Activated CD4-positive, alpha-beta memory T cell treated with anti-CD3 and anti-CD28 coated beads for 36 hours (primary cell): ENCODE measurements around the gene MON2. TPM values are rescaled to one million over a fixed set of nuclear protein-coding genes. Genes with fewer than 3 reads are reported as not detected.
"Not testable (repeated sequence)": the region's sequence is repeated elsewhere in the genome, so short reads cannot be mapped to it uniquely, and the experiment has no call there.

Experiments
- CTCF ChIA-PET: fragments of 350-600 bp; sonication (Branson Sonifier 250); formaldehyde crosslinking; loops from one replicate; lab custom pipeline; 2021; ENCODE audit warnings: antibody characterized with exemption, inconsistent platforms; lab: Charles Lee
- POLR2A ChIA-PET: fragments of 350-600 bp; sonication (Branson Sonifier 250); formaldehyde crosslinking; loops from one replicate; lab custom pipeline; 2021; ENCODE audit warnings: antibody characterized with exemption; lab: Charles Lee
- DNase-seq: peaks from one replicate; pipeline ENCODE4 v3.0.0-alpha.2; 2020
- H3K27ac Mint-ChIP-seq: one replicate; pipeline ENCODE4 v1.8.0; 2021; ENCODE audit warnings: mixed read lengths
- H3K27me3 Mint-ChIP-seq: one replicate; pipeline ENCODE4 v1.8.0; 2021; ENCODE audit warnings: mixed read lengths
- H3K36me3 Mint-ChIP-seq: one replicate; pipeline ENCODE4 v1.8.0; 2021; ENCODE audit warnings: mixed read lengths
- H3K4me1 Mint-ChIP-seq: one replicate; pipeline ENCODE4 v1.8.0; 2021; ENCODE audit warnings: low read depth, mixed read lengths
- H3K4me3 Mint-ChIP-seq: one replicate; pipeline ENCODE4 v1.8.0; 2021; ENCODE audit warnings: mild to moderate bottlenecking, mixed read lengths
- H3K9me3 Mint-ChIP-seq: one replicate; pipeline ENCODE4 v1.8.0; 2021; ENCODE audit warnings: mixed read lengths
- intact Hi-C: fragments of 100-400 bp; cut with micrococcal nuclease; formaldehyde crosslinking; loops from one replicate; pipeline ENCODE4 v1.15.1; 2023
- total RNA-seq, 2 experiments: library from RNA; stranded (reverse); gene quantifications; one replicate each; pipeline ENCODE4 v1.2.3, GENCODE V29; 2021

MON2 gene
- total RNA-seq: 10 to 100 TPM; 29.2 to 35.1 TPM

- intact Hi-C loops: loop anchor here (1.0 to 5.0 kb wide), 5 partner anchors 29 to 1935 kb away; partner anchors contain the start of genes USP15 and XPOT
- POLR2A ChIA-PET: interaction anchor here (0.8 to 1.3 kb wide), 4 partner anchors 18 to 174 kb away, joined by 3 to 14 read pairs (median 4); no protein-coding TSS in a partner anchor
- H3K36me3 Mint-ChIP-seq: peaks cover 7% of the 10 kb centered on the region
- CTCF ChIA-PET: interaction anchor here (0.8 to 4.5 kb wide), 3 partner anchors 30 to 207 kb away, joined by 4 to 34 read pairs (median 4); partner anchors contain the start of gene USP15
- H3K4me3 Mint-ChIP-seq: peak within 1 kb of the TSS; percentile 93
- peak within 1 kb of the TSS; percentile 88 for H3K27ac Mint-ChIP-seq
- H3K9me3 Mint-ChIP-seq: peaks cover 16% of the 10 kb centered on the region
- peaks cover 22% of the 10 kb centered on the region for H3K4me1 Mint-ChIP-seq
- no peaks in the 10 kb centered on the region for H3K27me3 Mint-ChIP-seq
- peak; percentile 90 for DNase-seq
These were observed at the start of gene MON2 for GRCh38 chr12:62466594-62467491. TSS of gene MON2 (plus strand) at chr12:62466826. CDS start at chr12:62467208, 382 bp downstream.

GRCh38 chr12:62426089-62426488, 40.5 kb upstream of the MON2 start:
- intact Hi-C loops: no loop called here
- H3K9me3 Mint-ChIP-seq: peaks cover 48% of the 10 kb centered on the region
- peaks cover 6% of the 10 kb centered on the region for H3K27me3 Mint-ChIP-seq
- CTCF ChIA-PET: interaction anchor here (2.3 kb wide), 1 partner anchor 12 kb away, joined by 8 read pairs; no protein-coding TSS in a partner anchor
- peaks cover 7% of the 10 kb centered on the region for H3K36me3 Mint-ChIP-seq
- no peaks in the 10 kb centered on the region for H3K4me1 Mint-ChIP-seq
- H3K27ac Mint-ChIP-seq: no peak overlapping the region
- POLR2A ChIA-PET: no interaction called here
- no peak for DNase-seq
- no peak overlapping the region for H3K4me3 Mint-ChIP-seq

- Mint-ChIP-seq H3K9me3 (peaks cover 21% of the 10 kb centered on the region), H3K27ac (no peak overlapping the region), H3K4me3 (no peak overlapping the region), H3K4me1 (peaks cover under 1% of the 10 kb centered on the region), H3K36me3 (peaks cover 4% of the 10 kb centered on the region), H3K27me3 (peaks cover 8% of the 10 kb centered on the region)
- intact Hi-C loops: no loop called here
- ChIA-PET CTCF (no interaction called here), POLR2A (no interaction called here)
- no peak for DNase-seq
These were observed 37.2 kb upstream of the MON2 start for GRCh38 chr12:62429457-62429856.

- H3K27ac Mint-ChIP-seq: no peak overlapping the region
- H3K27me3 Mint-ChIP-seq: peaks cover 17% of the 10 kb centered on the region
- CTCF ChIA-PET: interaction anchor here (0.7 to 5.3 kb wide), 12 partner anchors 10 to 379 kb away, joined by 3 to 158 read pairs (median 6); partner anchors contain the start of gene MON2
- H3K4me3 Mint-ChIP-seq: peak overlapping the region; percentile 72
- intact Hi-C loops: loop anchor here (5.0 to 10.0 kb wide), 5 partner anchors 148 to 633 kb away; partner anchors contain the start of gene USP15
- POLR2A ChIA-PET: interaction anchor here (1.8 kb wide), 1 partner anchor 169 kb away, joined by 4 read pairs; no protein-coding TSS in a partner anchor
- H3K4me1 Mint-ChIP-seq: peaks cover 9% of the 10 kb centered on the region
- H3K9me3 Mint-ChIP-seq: no peaks in the 10 kb centered on the region
- no peak for DNase-seq
- H3K36me3 Mint-ChIP-seq: no peaks in the 10 kb centered on the region
These were observed 31.9 kb upstream of the MON2 start for GRCh38 chr12:62434494-62435302.

GRCh38 chr12:62435303-62436163, 31.1 kb upstream of the MON2 start:
- Mint-ChIP-seq H3K4me1 (peaks cover 9% of the 10 kb centered on the region), H3K4me3 (peak overlapping the region; percentile 72), H3K27me3 (peaks cover 15% of the 10 kb centered on the region), H3K27ac (no peak overlapping the region), H3K36me3 (no peaks in the 10 kb centered on the region), H3K9me3 (no peaks in the 10 kb centered on the region)
- ChIA-PET CTCF (interaction anchor here (0.7 to 5.3 kb wide), 14 partner anchors 9 to 378 kb away, joined by 3 to 158 read pairs (median 4); partner anchors contain the start of gene MON2), POLR2A (interaction anchor here (1.8 kb wide), 1 partner anchor 168 kb away, joined by 4 read pairs; no protein-coding TSS in a partner anchor)
- DNase-seq: peak; percentile 57
- intact Hi-C loops: loop anchor here (5.0 to 10.0 kb wide), 5 partner anchors 147 to 632 kb away; partner anchors contain the start of gene USP15

- H3K27ac Mint-ChIP-seq: no peak overlapping the region
- intact Hi-C loops: loop anchor here (5.0 to 10.0 kb wide), 5 partner anchors 146 to 631 kb away; partner anchors contain the start of gene USP15
- peaks cover 11% of the 10 kb centered on the region for H3K27me3 Mint-ChIP-seq
- ChIA-PET CTCF (interaction anchor here (0.6 to 5.3 kb wide), 12 partner anchors 14 to 377 kb away, joined by 3 to 158 read pairs (median 6); partner anchors contain the start of gene MON2), POLR2A (interaction anchor here (1.8 kb wide), 1 partner anchor 168 kb away, joined by 4 read pairs; no protein-coding TSS in a partner anchor)
- no peaks in the 10 kb centered on the region for H3K36me3 Mint-ChIP-seq
- DNase-seq: no peak
- H3K4me1 Mint-ChIP-seq: peaks cover 9% of the 10 kb centered on the region
- H3K4me3 Mint-ChIP-seq: peak overlapping the region; percentile 72
- H3K9me3 Mint-ChIP-seq: peaks cover 5% of the 10 kb centered on the region
These were observed 30.5 kb upstream of the MON2 start for GRCh38 chr12:62436164-62436503.

- Mint-ChIP-seq H3K36me3 (peaks cover 2% of the 10 kb centered on the region), H3K27me3 (peaks cover 11% of the 10 kb centered on the region), H3K4me1 (peaks cover 9% of the 10 kb centered on the region), H3K4me3 (no peak overlapping the region), H3K9me3 (peaks cover 25% of the 10 kb centered on the region), H3K27ac (no peak overlapping the region)
- POLR2A ChIA-PET: no interaction called here
- DNase-seq: peak; percentile 53
- intact Hi-C loops: loop anchor here (1.0 to 10.0 kb wide), 8 partner anchors 28 to 629 kb away; partner anchors contain the start of genes MON2 and USP15
- CTCF ChIA-PET: interaction anchor here (0.6 to 5.3 kb wide), 43 partner anchors 9 to 391 kb away, joined by 3 to 158 read pairs (median 4); partner anchors contain the start of gene MON2
These were observed 28.4 kb upstream of the MON2 start for GRCh38 chr12:62438098-62438692.

GRCh38 chr12:62446754-62447452, 19.7 kb upstream of the MON2 start:
- no peak for DNase-seq
- intact Hi-C loops: no loop called here
- Mint-ChIP-seq H3K9me3 (peaks cover 29% of the 10 kb centered on the region), H3K27ac (no peak overlapping the region), H3K27me3 (peaks cover 1% of the 10 kb centered on the region), H3K4me3 (no peak overlapping the region), H3K4me1 (no peaks in the 10 kb centered on the region), H3K36me3 (peaks cover 2% of the 10 kb centered on the region)
- ChIA-PET CTCF (interaction anchor here (1.7 kb wide), 1 partner anchor 9 kb away, joined by 9 read pairs; no protein-coding TSS in a partner anchor), POLR2A (no interaction called here)

- POLR2A ChIA-PET: no interaction called here
These were observed 18.2 kb upstream of the MON2 start for GRCh38 chr12:62448436-62448835.

GRCh38 chr12:62455429-62455828, 11.2 kb upstream of the MON2 start:
- intact Hi-C loops, POLR2A ChIA-PET, H3K4me1 Mint-ChIP-seq, DNase-seq, H3K27ac Mint-ChIP-seq, H3K4me3 Mint-ChIP-seq, H3K9me3 Mint-ChIP-seq, H3K36me3 Mint-ChIP-seq, H3K27me3 Mint-ChIP-seq: not testable (repeated sequence)
- CTCF ChIA-PET: interaction anchor here (0.6 kb wide), 1 partner anchor 22 kb away, joined by 3 read pairs; no protein-coding TSS in a partner anchor

More at GRCh38 chr12:62448436-62448835, 18.2 kb upstream of the MON2 start:
- no peak for DNase-seq
- Mint-ChIP-seq H3K4me3 (no peak overlapping the region), H3K27me3 (peaks cover 1% of the 10 kb centered on the region), H3K27ac (no peak overlapping the region), H3K9me3 (peaks cover 15% of the 10 kb centered on the region), H3K36me3 (no peaks in the 10 kb centered on the region), H3K4me1 (no peaks in the 10 kb centered on the region)
- intact Hi-C loops: no loop called here
- CTCF ChIA-PET: no interaction called here
